Measurements from ENCODE around the gene TAS1R1.
A peak's percentile ranks its signal among the peaks of the same experiment; 100 is the strongest.

Gene TAS1R1

GRCh38 chr1:6546326-6546725 lies 8.8 kb upstream of the TAS1R1 start:
- Histone ChIP-seq H2BK15ac (ENCODE audit: low read length) (no peak overlapping the region), H2AK5ac (ENCODE audit: low read depth, low read length) (no peak overlapping the region), H4K91ac (ENCODE audit: low read depth, low read length, poor library complexity) (no peak overlapping the region), H3K4me2 (ENCODE audit: insufficient read depth, low read length, poor library complexity, severe bottlenecking) (no peak overlapping the region), H3K4me1 (ENCODE audit: control insufficient read depth in 2 of 2, insufficient read depth in 1 of 2, low read depth in 1 of 2, low read length in 2 of 2) (no peaks in the 10 kb centered on the region), H4K8ac (ENCODE audit: low read depth, low read length) (no peak overlapping the region), H3K14ac (ENCODE audit: low read length) (no peak overlapping the region), H3K27ac (replicated peaks; ENCODE audit: low read length) (no peak overlapping the region), H2BK5ac (ENCODE audit: low read length) (no peak overlapping the region), H3K23ac (ENCODE audit: low read depth, low read length, poor library complexity) (no peak overlapping the region), H3K9me3 (replicated peaks in 1 of 2; ENCODE audit: control insufficient read depth in 2 of 2, insufficient read depth in 1 of 2, low read depth in 1 of 2, low read length in 2 of 2) (no peaks in the 10 kb centered on the region), H3K36me3 (replicated peaks in 1 of 2; ENCODE audit: control insufficient read depth in 2 of 2, insufficient read depth in 2 of 2, low read length in 2 of 2) (peaks cover 37 to 93% of the 10 kb centered on the region in 2 donors), H3K18ac (ENCODE audit: low read length) (no peak overlapping the region), H3K27me3 (ENCODE audit: control insufficient read depth in 3 of 3, insufficient read depth in 3 of 3, low read depth in 1 of 3, low read length in 3 of 3) (no peaks in the 10 kb centered on the region), H3K4me3 (ENCODE audit: low read length in 2 of 2) (no peak overlapping the region), H2AFZ (ENCODE audit: low read length) (no peak overlapping the region), H2BK120ac (ENCODE audit: low read depth, low read length) (no peak overlapping the region), H3K79me1 (ENCODE audit: low read depth, low read length) (no peaks in the 10 kb centered on the region), H3K9ac (ENCODE audit: low read depth, low read length, poor library complexity) (no peak overlapping the region), H3K4ac (ENCODE audit: low read length) (no peak overlapping the region), H2BK12ac (ENCODE audit: low read length) (no peak overlapping the region)
- WGBS, 2 donors (ENCODE audit: extremely low coverage in 2 of 2, insufficient read length in 2 of 2, insufficient replicate concordance in 1 of 2): 100% methylated on average over 3 of the region's 5 CpGs; no CpG with 5 or more reads in 1 of the 2 donors
- DNase-seq (ENCODE audit: low spot score): no peak

- H3K9ac ChIP-seq (ENCODE audit: low read depth, low read length, poor library complexity): no peak overlapping the region
- no peak overlapping the region for H3K23ac ChIP-seq (ENCODE audit: low read depth, low read length, poor library complexity)
- H2BK15ac ChIP-seq (ENCODE audit: low read length): no peak overlapping the region
- no peak overlapping the region for H3K27ac ChIP-seq (replicated peaks; ENCODE audit: low read length)
- H3K4me3 ChIP-seq (ENCODE audit: low read length in 2 of 2): no peak overlapping the region
- no peak overlapping the region for H2AK5ac ChIP-seq (ENCODE audit: low read depth, low read length)
- H2BK5ac ChIP-seq (ENCODE audit: low read length): no peak overlapping the region
- no peak overlapping the region for H3K4me2 ChIP-seq (ENCODE audit: insufficient read depth, low read length, poor library complexity, severe bottlenecking)
- no peak for DNase-seq (ENCODE audit: low spot score)
- no peak overlapping the region for H3K14ac ChIP-seq (ENCODE audit: low read length)
- H4K91ac ChIP-seq (ENCODE audit: low read depth, low read length, poor library complexity): no peak overlapping the region
- no peak overlapping the region for H3K18ac ChIP-seq (ENCODE audit: low read length)
- peaks cover 1% of the 10 kb centered on the region for H3K79me1 ChIP-seq (ENCODE audit: low read depth, low read length)
- no peak overlapping the region for H3K4ac ChIP-seq (ENCODE audit: low read length)
- no peaks in the 10 kb centered on the region for H3K9me3 ChIP-seq (replicated peaks in 1 of 2; ENCODE audit: control insufficient read depth in 2 of 2, insufficient read depth in 1 of 2, low read depth in 1 of 2, low read length in 2 of 2)
- no peak overlapping the region for H2BK120ac ChIP-seq (ENCODE audit: low read depth, low read length)
- no CpG with 5 or more reads among the region's 4 CpGs for WGBS, 2 donors (ENCODE audit: extremely low coverage in 2 of 2, insufficient read length in 2 of 2, insufficient replicate concordance in 1 of 2)
- no peaks in the 10 kb centered on the region for H3K27me3 ChIP-seq (ENCODE audit: control insufficient read depth in 3 of 3, insufficient read depth in 3 of 3, low read depth in 1 of 3, low read length in 3 of 3)
- no peak overlapping the region for H2BK12ac ChIP-seq (ENCODE audit: low read length)
- H4K8ac ChIP-seq (ENCODE audit: low read depth, low read length): no peak overlapping the region
- H3K36me3 ChIP-seq (replicated peaks in 1 of 2; ENCODE audit: control insufficient read depth in 2 of 2, insufficient read depth in 2 of 2, low read length in 2 of 2): peaks cover 36 to 84% of the 10 kb centered on the region in 2 donors
- H2AFZ ChIP-seq (ENCODE audit: low read length): no peak overlapping the region
- no peaks in the 10 kb centered on the region for H3K4me1 ChIP-seq (ENCODE audit: control insufficient read depth in 2 of 2, insufficient read depth in 1 of 2, low read depth in 1 of 2, low read length in 2 of 2)
Observed at GRCh38 chr1:6547301-6547700, 7.8 kb upstream of the TAS1R1 start.

- peak within 1 kb of the TSS; percentile 47 for H2BK15ac ChIP-seq (ENCODE audit: low read length)
- peak within 1 kb of the TSS; percentile 89 for H3K4me2 ChIP-seq (ENCODE audit: insufficient read depth, low read length, poor library complexity, severe bottlenecking)
- H3K36me3 ChIP-seq (replicated peaks in 1 of 2; ENCODE audit: control insufficient read depth in 2 of 2, insufficient read depth in 2 of 2, low read length in 2 of 2): peaks cover 8 to 20% of the 10 kb centered on the region in 2 donors
- no CpG with 5 or more reads among the region's 87 CpGs for WGBS, 2 donors (ENCODE audit: extremely low coverage in 2 of 2, insufficient read length in 2 of 2, insufficient replicate concordance in 1 of 2)
- H3K14ac ChIP-seq (ENCODE audit: low read length): no peak within 1 kb of the TSS
- H3K23ac ChIP-seq (ENCODE audit: low read depth, low read length, poor library complexity): peak within 1 kb of the TSS; percentile 37
- H3K79me1 ChIP-seq (ENCODE audit: low read depth, low read length): peaks cover 11% of the 10 kb centered on the region
- peak within 1 kb of the TSS; percentile 98 for H3K18ac ChIP-seq (ENCODE audit: low read length)
- peak within 1 kb of the TSS; percentile 88 to 98 for H3K4me3 ChIP-seq (ENCODE audit: low read length in 2 of 2)
- peaks cover 3 to 8% of the 10 kb centered on the region in 2 donors for H3K4me1 ChIP-seq (ENCODE audit: control insufficient read depth in 2 of 2, insufficient read depth in 1 of 2, low read depth in 1 of 2, low read length in 2 of 2)
- no peak within 1 kb of the TSS for H3K27ac ChIP-seq (replicated peaks; ENCODE audit: low read length)
- H3K9me3 ChIP-seq (replicated peaks in 1 of 2; ENCODE audit: control insufficient read depth in 2 of 2, insufficient read depth in 1 of 2, low read depth in 1 of 2, low read length in 2 of 2): no peaks in the 10 kb centered on the region
- H2AK5ac ChIP-seq (ENCODE audit: low read depth, low read length): peak within 1 kb of the TSS; percentile 99
- H3K9ac ChIP-seq (ENCODE audit: low read depth, low read length, poor library complexity): peak within 1 kb of the TSS; percentile 94
- H4K91ac ChIP-seq (ENCODE audit: low read depth, low read length, poor library complexity): no peak within 1 kb of the TSS
- peak within 1 kb of the TSS; percentile 68 for H4K8ac ChIP-seq (ENCODE audit: low read depth, low read length)
- peak within 1 kb of the TSS; percentile 72 for H2BK120ac ChIP-seq (ENCODE audit: low read depth, low read length)
- H2BK5ac ChIP-seq (ENCODE audit: low read length): peak within 1 kb of the TSS; percentile 87
- H2AFZ ChIP-seq (ENCODE audit: low read length): peak within 1 kb of the TSS; percentile 96
- H3K27me3 ChIP-seq (ENCODE audit: control insufficient read depth in 3 of 3, insufficient read depth in 3 of 3, low read depth in 1 of 3, low read length in 3 of 3): no peaks in the 10 kb centered on the region
- H3K4ac ChIP-seq (ENCODE audit: low read length): no peak within 1 kb of the TSS
- no peak within 1 kb of the TSS for H2BK12ac ChIP-seq (ENCODE audit: low read length)
- peak; percentile 94 for DNase-seq (ENCODE audit: low spot score)
Observed at GRCh38 chr1:6554031-6554906, 838 bp upstream of the TAS1R1 start, which contains the start of gene NOL9. Gene NOL9 (minus strand): TSS chr1:6554513. CDS start chr1:6554502, 11 bp downstream.

GRCh38 chr1:6557597-6557996 lies 2.5 kb downstream of the TAS1R1 start:
- H2BK12ac ChIP-seq (ENCODE audit: low read length): no peak overlapping the region
- H2AK5ac ChIP-seq (ENCODE audit: low read depth, low read length): no peak overlapping the region
- H3K23ac ChIP-seq (ENCODE audit: low read depth, low read length, poor library complexity): no peak overlapping the region
- no peak overlapping the region for H2BK120ac ChIP-seq (ENCODE audit: low read depth, low read length)
- no peaks in the 10 kb centered on the region for H3K36me3 ChIP-seq (replicated peaks in 1 of 2; ENCODE audit: control insufficient read depth in 2 of 2, insufficient read depth in 2 of 2, low read length in 2 of 2)
- H3K4me1 ChIP-seq (ENCODE audit: control insufficient read depth in 2 of 2, insufficient read depth in 1 of 2, low read depth in 1 of 2, low read length in 2 of 2): peaks cover 3 to 8% of the 10 kb centered on the region in 2 donors
- WGBS, 2 donors (ENCODE audit: extremely low coverage in 2 of 2, insufficient read length in 2 of 2, insufficient replicate concordance in 1 of 2): no CpG with 5 or more reads among the region's 1 CpG
- no peak overlapping the region for H3K4me2 ChIP-seq (ENCODE audit: insufficient read depth, low read length, poor library complexity, severe bottlenecking)
- no peak overlapping the region for H2AFZ ChIP-seq (ENCODE audit: low read length)
- H4K8ac ChIP-seq (ENCODE audit: low read depth, low read length): no peak overlapping the region
- H3K79me1 ChIP-seq (ENCODE audit: low read depth, low read length): peaks cover 10% of the 10 kb centered on the region
- no peak overlapping the region for H3K14ac ChIP-seq (ENCODE audit: low read length)
- no peak overlapping the region for H3K4me3 ChIP-seq (ENCODE audit: low read length in 2 of 2)
- no peak overlapping the region for H2BK15ac ChIP-seq (ENCODE audit: low read length)
- H3K27ac ChIP-seq (replicated peaks; ENCODE audit: low read length): no peak overlapping the region
- no peaks in the 10 kb centered on the region for H3K27me3 ChIP-seq (ENCODE audit: control insufficient read depth in 3 of 3, insufficient read depth in 3 of 3, low read depth in 1 of 3, low read length in 3 of 3)
- H3K18ac ChIP-seq (ENCODE audit: low read length): no peak overlapping the region
- no peak overlapping the region for H4K91ac ChIP-seq (ENCODE audit: low read depth, low read length, poor library complexity)
- no peak overlapping the region for H3K4ac ChIP-seq (ENCODE audit: low read length)
- H3K9me3 ChIP-seq (replicated peaks in 1 of 2; ENCODE audit: control insufficient read depth in 2 of 2, insufficient read depth in 1 of 2, low read depth in 1 of 2, low read length in 2 of 2): peaks cover 0 to 4% of the 10 kb centered on the region in 2 donors
- peak overlapping the region; percentile 19 for H2BK5ac ChIP-seq (ENCODE audit: low read length)
- DNase-seq (ENCODE audit: low spot score): no peak
- no peak overlapping the region for H3K9ac ChIP-seq (ENCODE audit: low read depth, low read length, poor library complexity)

Data from neuronal stem cell (in vitro differentiated cells).